Activated CD8-positive, alpha-beta memory T cell treated with anti-CD3 and anti-CD28 coated beads for 48 hours (primary cell): ENCODE results near the gene EGFR.

ENCODE experiments used
- DNase-seq, 3 experiments: peaks; one replicate each; pipeline ENCODE4 v3.0.0-alpha.2; 2020; ENCODE audit warnings: low read depth in 2 of 3, low spot score in 2 of 3

The EGFR gene

GRCh38 chr7:55206235-55207029 lies 187.6 kb downstream of the EGFR start:
- DNase-seq, result no peak

- no peak for DNase-seq
Measured at GRCh38 chr7:55207436-55208125, 188.8 kb downstream of the EGFR start.

- DNase-seq, result no peak
Measured at GRCh38 chr7:55209366-55209765, 190.5 kb downstream of the EGFR start.

GRCh38 chr7:55210176-55210575 lies 191.4 kb downstream of the EGFR start:
- no peak for DNase-seq

GRCh38 chr7:55210716-55211115 lies 191.9 kb downstream of the EGFR start:
- DNase-seq, result no peak

GRCh38 chr7:55211726-55212125 lies 192.9 kb downstream of the EGFR start:
- no peak for DNase-seq

- no peak for DNase-seq
Measured at GRCh38 chr7:55212176-55212575, 193.4 kb downstream of the EGFR start.

GRCh38 chr7:55212838-55213237 lies 194.0 kb downstream of the EGFR start:
- DNase-seq, result no peak

GRCh38 chr7:55214707-55215106 lies 195.9 kb downstream of the EGFR start:
- no peak for DNase-seq

- DNase-seq, result no peak
Measured at GRCh38 chr7:55223023-55223422, 204.2 kb downstream of the EGFR start.

- DNase-seq, result no peak
Measured at GRCh38 chr7:55224111-55224510, 205.3 kb downstream of the EGFR start.

GRCh38 chr7:55224810-55225209 lies 206.0 kb downstream of the EGFR start:
- no peak for DNase-seq

GRCh38 chr7:55230014-55230413 lies 211.2 kb downstream of the EGFR start:
- no peak for DNase-seq

GRCh38 chr7:55231736-55232280 lies 213.0 kb downstream of the EGFR start:
- DNase-seq, result no peak

GRCh38 chr7:55233001-55233400 lies 214.2 kb downstream of the EGFR start:
- no peak for DNase-seq

- DNase-seq, result no peak
Measured at GRCh38 chr7:55234408-55234807, 215.6 kb downstream of the EGFR start.

- no peak for DNase-seq
Measured at GRCh38 chr7:55235115-55235514, 216.3 kb downstream of the EGFR start.

- no peak for DNase-seq
Measured at GRCh38 chr7:55235801-55236200, 217.0 kb downstream of the EGFR start.

GRCh38 chr7:55236476-55236875 lies 217.7 kb downstream of the EGFR start:
- DNase-seq, result no peak

GRCh38 chr7:55237156-55237893 lies 218.5 kb downstream of the EGFR start:
- DNase-seq, result no peak

- DNase-seq, result no peak
Measured at GRCh38 chr7:55239406-55239805, 220.6 kb downstream of the EGFR start.
